MM.1S (cell line): ENCODE data around the gene MARCHF6.

Source experiments
- DNase-seq: peaks from one replicate; pipeline ENCODE4 v3.0.0-alpha.2; 2015
- H2AFZ ChIP-seq: fragments of 300-600 bp; sonication (generic); 2 replicates; pipeline ENCODE4 v1.6.0; 2016; ENCODE audit warnings: antibody characterized with exemption, low read length
- H3F3A ChIP-seq: fragments of 300-600 bp; sonication (generic); 2 replicates; pipeline ENCODE4 v1.6.1; 2016; ENCODE audit warnings: mild to moderate bottlenecking, antibody characterized with exemption, low read length, moderate library complexity, mixed read lengths; ENCODE audit not compliant: insufficient read depth
- H3K27ac ChIP-seq: fragments of 300-600 bp; sonication (generic); 2 replicates; pipeline ENCODE4 v1.5.1; 2016; ENCODE audit warnings: mild to moderate bottlenecking, low read length
- H3K27me3 ChIP-seq: fragments of 300-600 bp; sonication (generic); replicated peaks from 2 replicates; pipeline ENCODE4 v1.6.0; 2016; ENCODE audit warnings: low read length; ENCODE audit not compliant: insufficient read depth
- H3K36me3 ChIP-seq: fragments of 300-600 bp; sonication (generic); replicated peaks from 2 replicates; pipeline ENCODE4 v1.6.1; 2016; ENCODE audit warnings: mild to moderate bottlenecking, low read length, mixed read lengths; ENCODE audit not compliant: insufficient read depth
- H3K4me1 ChIP-seq: fragments of 300-600 bp; sonication (generic); 2 replicates; pipeline ENCODE4 v1.6.1; 2016; ENCODE audit warnings: low read length, mixed read lengths
- H3K4me2 ChIP-seq: fragments of 300-600 bp; sonication (generic); 2 replicates; pipeline ENCODE4 v1.6.0; 2016; ENCODE audit warnings: low read depth, low read length
- H3K4me3 ChIP-seq: fragments of 300-600 bp; sonication (generic); 2 replicates; pipeline ENCODE4 v1.5.1; 2016; ENCODE audit warnings: low read length, mixed read lengths
- H3K79me2 ChIP-seq: fragments of 300-600 bp; sonication (generic); 2 replicates; pipeline ENCODE4 v1.6.1; 2016; ENCODE audit warnings: mixed run types, low read length, mixed read lengths
- H3K9ac ChIP-seq: fragments of 300-600 bp; sonication (generic); 2 replicates; pipeline ENCODE4 v1.6.1; 2016; ENCODE audit warnings: low read length, mixed read lengths
- H3K9me2 ChIP-seq: fragments of 300-600 bp; sonication (generic); replicated peaks from 2 replicates; pipeline ENCODE4 v1.6.1; 2016; ENCODE audit warnings: mild to moderate bottlenecking, low read length, mixed read lengths; ENCODE audit not compliant: insufficient read depth
- H3K9me3 ChIP-seq: fragments of 300-600 bp; sonication (generic); replicated peaks from 2 replicates; pipeline ENCODE4 v1.6.1; 2016; ENCODE audit warnings: mild to moderate bottlenecking, low read length, mixed read lengths; ENCODE audit not compliant: insufficient read depth
- H4K20me1 ChIP-seq: fragments of 300-600 bp; sonication (generic); 2 replicates; pipeline ENCODE4 v1.6.1; 2016; ENCODE audit warnings: mild to moderate bottlenecking, low read length, moderate library complexity, mixed read lengths; ENCODE audit not compliant: insufficient read depth
- CTCF ChIP-seq: fragments of 300-600 bp; sonication (generic); IDR thresholded peaks from 2 replicates; pipeline ENCODE4 v1.5.1; 2016; ENCODE audit warnings: antibody characterized with exemption, low read length, mixed read lengths
- EZH2 ChIP-seq: fragments of 300-600 bp; sonication (generic); optimal IDR thresholded peaks from 2 replicates; pipeline ENCODE3; 2017; ENCODE audit warnings: low read depth, mild to moderate bottlenecking, antibody characterized with exemption, low read length, mixed read lengths
- EZH2phosphoT487 ChIP-seq: fragments of 300-600 bp; sonication (generic); IDR thresholded peaks from 2 replicates; pipeline ENCODE4 v1.6.1; 2018; ENCODE audit warnings: antibody characterized with exemption, low read length

The MARCHF6 gene

GRCh38 chr5:10317825-10318682, 35.4 kb upstream of the MARCHF6 start:
- no peaks in the 10 kb centered on the region for H3F3A ChIP-seq
- H3K36me3 ChIP-seq: no peaks in the 10 kb centered on the region
- TF ChIP-seq CTCF (no peak), EZH2phosphoT487 (no peak), EZH2 (no peak)
- H3K79me2 ChIP-seq: no peaks in the 10 kb centered on the region
- H3K9me2 ChIP-seq: no peaks in the 10 kb centered on the region
- no peak for DNase-seq
- no peak overlapping the region for H3K27ac ChIP-seq
- no peak overlapping the region for H2AFZ ChIP-seq
- H3K9ac ChIP-seq: no peak overlapping the region
- no peak overlapping the region for H3K4me2 ChIP-seq
- no peaks in the 10 kb centered on the region for H3K27me3 ChIP-seq
- H3K4me3 ChIP-seq: no peak overlapping the region
- no peaks in the 10 kb centered on the region for H3K4me1 ChIP-seq
- H3K9me3 ChIP-seq: no peaks in the 10 kb centered on the region
- no peaks in the 10 kb centered on the region for H4K20me1 ChIP-seq

- Histone ChIP-seq H2AFZ (no peak overlapping the region), H4K20me1 (no peaks in the 10 kb centered on the region), H3K4me2 (no peak overlapping the region), H3K27ac (no peak overlapping the region), H3K79me2 (no peaks in the 10 kb centered on the region), H3F3A (no peaks in the 10 kb centered on the region), H3K4me3 (no peak overlapping the region), H3K27me3 (no peaks in the 10 kb centered on the region), H3K9me3 (no peaks in the 10 kb centered on the region), H3K9me2 (no peaks in the 10 kb centered on the region), H3K36me3 (no peaks in the 10 kb centered on the region), H3K9ac (no peak overlapping the region), H3K4me1 (no peaks in the 10 kb centered on the region)
- TF ChIP-seq EZH2 (no peak), CTCF (no peak), EZH2phosphoT487 (no peak)
- no peak for DNase-seq
Observed at GRCh38 chr5:10319202-10319851, 34.2 kb upstream of the MARCHF6 start.

- TF ChIP-seq CTCF (no peak), EZH2 (no peak), EZH2phosphoT487 (no peak)
- H3K36me3 ChIP-seq: no peaks in the 10 kb centered on the region
- H3K27me3 ChIP-seq: no peaks in the 10 kb centered on the region
- no peak for DNase-seq
- no peaks in the 10 kb centered on the region for H3K9me2 ChIP-seq
- H3K9me3 ChIP-seq: no peaks in the 10 kb centered on the region
- H3K79me2 ChIP-seq: no peaks in the 10 kb centered on the region
- H4K20me1 ChIP-seq: no peaks in the 10 kb centered on the region
- H3K4me1 ChIP-seq: no peaks in the 10 kb centered on the region
- H3K4me2 ChIP-seq: no peak overlapping the region
- no peak overlapping the region for H3K4me3 ChIP-seq
- no peaks in the 10 kb centered on the region for H3F3A ChIP-seq
- H2AFZ ChIP-seq: no peak overlapping the region
- H3K9ac ChIP-seq: no peak overlapping the region
- no peak overlapping the region for H3K27ac ChIP-seq
Observed at GRCh38 chr5:10320793-10321192, 32.7 kb upstream of the MARCHF6 start.
